Common myeloid progenitor, CD34-positive (primary cell): Measurements from ENCODE around the gene MT1X.
A peak's percentile ranks its signal among the peaks of the same experiment; 100 is the strongest.

Source experiments
- CTCF ChIA-PET: fragments of 350-600 bp; sonication (Branson Sonifier 250); formaldehyde crosslinking; loops from one replicate; lab custom pipeline; 2021; ENCODE audit warnings: antibody characterized with exemption; lab: Charles Lee
- POLR2A ChIA-PET: fragments of 350-600 bp; sonication (Branson Sonifier 250); formaldehyde crosslinking; loops from one replicate; lab custom pipeline; 2021; ENCODE audit warnings: antibody characterized with exemption; lab: Charles Lee
- DNase-seq, 3 donors: peaks; one replicate each; pipeline versions ENCODE4 v3.0.0 to v3.0.0-alpha.2; 2013
- H3K27ac ChIP-seq, 2 experiments: 1 replicate in 1 of 2; 2 replicates in 1 of 2; pipeline ENCODE4 v1.7.0; 2013; ENCODE audit warnings: inconsistent platforms in 2 of 2, low read length in 2 of 2, mild to moderate bottlenecking in 2 of 2, low read depth in 1 of 2, moderate library complexity in 1 of 2; ENCODE audit not compliant: severe bottlenecking in 2 of 2, insufficient read depth in 1 of 2, poor library complexity in 1 of 2
- H3K27me3 ChIP-seq, 5 experiments: replicated peaks in 2 of 5; 1 replicate in 3 of 5; 2 replicates in 2 of 5; pipeline versions ENCODE4 v1.6.1 to v1.7.0; 2013; ENCODE audit warnings: low read length in 4 of 5, mild to moderate bottlenecking in 2 of 5, moderate library complexity in 2 of 5, inconsistent platforms in 1 of 5; ENCODE audit not compliant: insufficient read depth in 5 of 5, control insufficient read depth in 4 of 5
- H3K36me3 ChIP-seq, 4 experiments: 1 replicate in 2 of 4; 2 replicates in 2 of 4; pipeline versions ENCODE4 v1.6.1 to v1.7.0; 2013; ENCODE audit warnings: low read length in 3 of 4, control low read depth in 1 of 4, mild to moderate bottlenecking in 1 of 4; ENCODE audit not compliant: control insufficient read depth in 4 of 4, insufficient read depth in 4 of 4
- H3K4me1 ChIP-seq, 4 experiments: 1 replicate in 3 of 4; 2 replicates in 1 of 4; pipeline versions ENCODE4 v1.6.1 to v1.7.1; 2013; ENCODE audit warnings: low read length in 3 of 4, mild to moderate bottlenecking in 3 of 4, control low read depth in 1 of 4, inconsistent platforms in 1 of 4, moderate library complexity in 1 of 4; ENCODE audit not compliant: control insufficient read depth in 4 of 4, insufficient read depth in 4 of 4; ENCODE audit errors: control extremely low read depth in 1 of 4
- H3K4me3 ChIP-seq, 7 experiments: 1 replicate in 4 of 7; 2 replicates in 3 of 7; pipeline versions ENCODE4 v1.5.1 to v1.7.0; 2013; ENCODE audit warnings: mild to moderate bottlenecking in 7 of 7, low read length in 6 of 7, moderate library complexity in 6 of 7, inconsistent platforms in 2 of 7, low read depth in 2 of 7, control low read depth in 1 of 7; ENCODE audit not compliant: insufficient read depth in 4 of 7, control insufficient read depth in 1 of 7; ENCODE audit errors: extremely low read depth in 1 of 7
- H3K9me3 ChIP-seq, 5 experiments: 1 replicate in 4 of 5; 2 replicates in 1 of 5; pipeline versions ENCODE4 v1.6.1 to v1.7.1; 2013; ENCODE audit warnings: low read length in 4 of 5, mild to moderate bottlenecking in 2 of 5, inconsistent platforms in 1 of 5, low read depth in 1 of 5, moderate library complexity in 1 of 5; ENCODE audit not compliant: control insufficient read depth in 4 of 5, insufficient read depth in 2 of 5; ENCODE audit errors: control extremely low read depth in 1 of 5
- WGBS: methylation state at CpG from one replicate; pipeline ENCODE4 v1.1.5; 2013; ENCODE audit not compliant: insufficient coverage; 5-methylcytosine and 5-hydroxymethylcytosine counted together

Gene MT1X

DNA sequence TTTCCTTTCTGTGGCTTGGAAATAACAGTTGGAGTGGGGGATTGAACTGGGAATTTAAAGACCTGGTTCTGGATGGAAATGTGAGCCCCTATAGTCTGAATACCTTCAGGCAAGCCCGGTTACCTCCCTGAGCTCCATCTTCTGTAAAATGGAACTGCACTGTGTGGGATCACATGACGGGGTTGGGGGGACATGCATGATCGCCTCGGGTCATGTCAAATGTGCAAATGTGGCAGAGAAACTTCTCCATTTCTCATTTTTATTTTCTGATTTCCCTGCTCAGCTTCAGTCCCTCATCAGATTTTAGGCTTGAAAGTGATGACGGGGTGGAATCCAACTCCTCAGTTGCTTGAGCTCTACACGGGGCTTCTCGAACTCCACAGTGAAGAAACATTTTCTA, 29.1 kb upstream of the MT1X start:
- 83% methylated on average over 2 of the region's 7 CpGs for WGBS
- POLR2A ChIA-PET: interaction anchor here (0.6 kb wide), 1 partner anchor 15 kb away, joined by 4 read pairs; the partner anchor contains the start of gene MT1A
- CTCF ChIA-PET: interaction anchor here (0.9 to 1.4 kb wide), 3 partner anchors 9 to 17 kb away, joined by 3 to 4 read pairs (median 4); no protein-coding TSS in a partner anchor

DNA sequence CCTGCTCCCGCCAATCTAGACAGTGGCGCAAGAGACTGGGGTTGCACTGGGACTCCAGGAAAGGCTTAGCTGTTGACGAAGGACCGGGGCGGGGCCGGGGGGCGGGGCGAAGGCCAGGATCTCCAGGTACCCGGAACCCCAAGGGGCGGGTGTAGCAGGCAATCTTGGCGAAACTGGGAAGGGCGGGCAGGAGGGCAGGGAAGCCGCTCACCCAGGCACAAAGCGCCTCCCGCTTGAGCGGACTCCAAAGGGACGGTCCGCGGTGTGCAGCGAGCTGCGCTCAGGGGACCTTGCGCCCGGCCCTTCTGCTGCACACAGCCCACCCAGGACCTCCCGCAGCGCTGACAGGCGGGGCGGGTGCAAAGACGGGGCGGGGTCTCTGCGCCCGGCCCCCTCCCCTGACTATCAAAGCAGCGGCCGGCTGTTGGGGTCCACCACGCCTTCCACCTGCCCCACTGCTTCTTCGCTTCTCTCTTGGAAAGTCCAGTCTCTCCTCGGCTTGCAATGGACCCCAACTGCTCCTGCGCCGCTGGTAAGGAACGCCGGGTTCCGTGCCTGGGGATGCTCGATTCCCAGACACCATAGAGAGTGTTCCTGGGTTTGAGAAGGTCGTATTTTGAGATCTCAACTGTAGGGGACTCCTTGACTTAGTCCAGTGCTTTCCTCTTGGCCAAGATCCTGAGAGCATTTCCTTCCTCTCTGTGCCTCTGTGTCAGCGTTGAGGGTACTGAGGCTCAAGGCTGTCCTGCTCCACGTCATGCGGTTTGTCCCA, 24.5 kb upstream of the MT1X start, which contains the start of gene MT1F:
Gene MT1F, plus strand, starts transcription at position 405 of the 772 bp plus-strand sequence. Its CDS starts 100 bp downstream, at position 505.
- Histone ChIP-seq H3K27ac (no peak within 1 kb of the TSS), H3K4me3 (peak within 1 kb of the TSS; percentile 34 to 89 (median 69))
- CTCF ChIA-PET: interaction anchor here (0.9 to 1.6 kb wide), 2 partner anchors 12 to 45 kb away, joined by 4 read pairs; no protein-coding TSS in a partner anchor

More for the DNA sequence above, 29.1 kb upstream of the MT1X start:
- Histone ChIP-seq H3K27me3 (peaks cover 0 to 48% (median 35%) of the 10 kb centered on the region in 5 experiments), H3K4me3 (no peak overlapping the region), H3K27ac (no peak overlapping the region), H3K36me3 (no peaks in the 10 kb centered on the region), H3K9me3 (no peaks in the 10 kb centered on the region), H3K4me1 (peaks cover 0 to 11% (median 9%) of the 10 kb centered on the region in 4 experiments)
- no peak for DNase-seq

DNA sequence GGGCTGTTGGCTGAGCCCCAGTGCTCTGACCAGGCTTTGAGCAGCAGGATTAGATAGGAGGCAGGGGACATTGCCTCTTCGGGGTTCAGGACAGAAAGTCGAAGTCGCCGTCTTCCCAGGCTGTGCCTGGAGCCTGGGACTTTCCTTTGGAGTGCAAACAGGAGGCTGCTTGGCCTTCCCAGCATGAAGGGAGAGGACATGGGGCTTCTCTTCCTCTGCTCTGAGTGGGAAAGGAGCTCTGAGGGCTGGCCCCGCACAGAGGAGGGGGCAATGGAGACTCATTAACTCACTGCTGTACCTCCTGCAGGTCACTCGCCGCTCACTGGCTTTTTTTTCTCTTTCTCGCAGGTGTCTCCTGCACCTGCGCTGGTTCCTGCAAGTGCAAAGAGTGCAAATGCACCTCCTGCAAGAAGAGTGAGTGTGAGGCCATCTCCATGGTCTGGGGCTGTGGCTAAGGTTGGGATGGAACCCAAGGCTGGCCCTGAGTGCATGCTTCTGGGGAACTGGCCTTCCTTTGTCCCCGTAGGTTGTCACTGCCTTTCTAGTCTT, 23.9 kb upstream of the MT1X start:
- H3K27ac ChIP-seq: no peak overlapping the region
- peak overlapping the region in 6 of 7 experiments; percentile 2 to 89 (median 70) for H3K4me3 ChIP-seq
- ChIA-PET CTCF (interaction anchor here (1.6 kb wide), 1 partner anchor 12 kb away, joined by 4 read pairs; no protein-coding TSS in a partner anchor), POLR2A (no interaction called here)
- no peaks in the 10 kb centered on the region for H3K9me3 ChIP-seq
- DNase-seq: no peak
- peaks cover 3 to 67% (median 43%) of the 10 kb centered on the region in 5 experiments for H3K27me3 ChIP-seq
- WGBS: 18% methylated on average over 5 of the region's 10 CpGs
- H3K4me1 ChIP-seq: peaks cover 0 to 24% (median 16%) of the 10 kb centered on the region in 4 experiments
- H3K36me3 ChIP-seq: no peaks in the 10 kb centered on the region

More for the DNA sequence above, 24.5 kb upstream of the MT1X start, which contains the start of gene MT1F:
- H3K27me3 ChIP-seq: peaks cover 2 to 66% (median 43%) of the 10 kb centered on the region in 5 experiments
- no peaks in the 10 kb centered on the region for H3K9me3 ChIP-seq
- peaks cover 0 to 19% (median 14%) of the 10 kb centered on the region in 4 experiments for H3K4me1 ChIP-seq
- peak; percentile 55 to 67 (median 65) for DNase-seq
- under 1% methylated on average over 37 of the region's 46 CpGs for WGBS
- H3K36me3 ChIP-seq: no peaks in the 10 kb centered on the region
- POLR2A ChIA-PET: no interaction called here

DNA sequence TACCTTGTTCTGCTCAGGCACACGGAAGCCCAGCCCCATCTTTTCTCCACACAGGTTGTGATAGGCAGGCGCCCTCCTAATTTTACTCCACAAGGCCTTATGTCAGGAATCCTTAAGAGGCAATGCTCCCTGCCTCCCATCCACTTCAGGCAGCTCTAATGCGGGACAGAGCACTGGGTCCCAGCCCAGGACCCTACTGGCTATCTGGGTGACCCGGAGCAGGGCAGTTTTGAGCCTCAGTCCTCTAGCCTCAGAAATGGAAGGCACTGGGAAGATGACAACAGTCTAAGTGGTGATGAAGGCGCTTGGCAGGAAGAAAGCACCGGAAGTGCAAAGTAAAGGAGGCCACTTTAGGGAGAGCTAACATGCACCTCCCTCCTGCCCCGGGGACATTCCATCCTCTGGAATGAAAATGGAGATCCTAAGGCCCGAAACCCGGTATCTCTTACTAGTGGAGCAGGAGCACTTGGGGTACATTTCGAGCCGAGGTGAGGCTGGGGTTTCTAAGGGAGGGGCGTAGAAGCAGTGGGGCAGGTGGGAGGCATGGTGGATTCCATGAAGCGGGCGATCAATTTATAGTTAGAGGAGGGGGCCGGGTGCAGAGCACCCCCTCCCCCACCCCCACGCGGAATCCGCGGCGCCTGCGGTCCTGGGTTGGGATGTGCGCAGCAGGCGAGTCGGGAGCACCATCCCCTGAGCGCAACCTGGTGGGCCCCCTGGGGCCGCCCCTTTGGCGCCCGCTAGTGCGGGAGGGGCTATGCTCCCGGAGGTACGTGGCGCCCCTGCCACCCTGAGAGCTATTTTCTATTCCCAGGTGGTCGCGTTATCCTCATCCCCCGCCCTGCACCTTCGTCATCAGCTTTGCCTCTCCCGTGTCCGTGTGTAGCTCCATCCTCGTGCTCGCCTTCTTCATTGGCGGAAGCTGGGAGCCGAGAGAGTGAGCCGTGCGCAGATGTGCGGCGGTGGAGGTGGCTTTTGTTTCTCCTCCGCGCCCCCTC, 19.6 kb upstream of the MT1X start:
- WGBS: 21% methylated on average over 30 of the region's 48 CpGs
- DNase-seq: peak in 2 of 3 donors; percentile 33 to 43
- CTCF ChIA-PET: interaction anchor here (0.7 kb wide), 1 partner anchor 14 kb away, joined by 3 read pairs; no protein-coding TSS in a partner anchor
- Histone ChIP-seq H3K36me3 (no peaks in the 10 kb centered on the region), H3K9me3 (no peaks in the 10 kb centered on the region), H3K27me3 (peaks cover 13 to 97% (median 48%) of the 10 kb centered on the region in 5 experiments), H3K27ac (no peak overlapping the region), H3K4me3 (peak overlapping the region in 2 of 7 experiments; percentile 25 to 38), H3K4me1 (peaks cover 0 to 23% (median 12%) of the 10 kb centered on the region in 4 experiments)
- POLR2A ChIA-PET: no interaction called here

DNA sequence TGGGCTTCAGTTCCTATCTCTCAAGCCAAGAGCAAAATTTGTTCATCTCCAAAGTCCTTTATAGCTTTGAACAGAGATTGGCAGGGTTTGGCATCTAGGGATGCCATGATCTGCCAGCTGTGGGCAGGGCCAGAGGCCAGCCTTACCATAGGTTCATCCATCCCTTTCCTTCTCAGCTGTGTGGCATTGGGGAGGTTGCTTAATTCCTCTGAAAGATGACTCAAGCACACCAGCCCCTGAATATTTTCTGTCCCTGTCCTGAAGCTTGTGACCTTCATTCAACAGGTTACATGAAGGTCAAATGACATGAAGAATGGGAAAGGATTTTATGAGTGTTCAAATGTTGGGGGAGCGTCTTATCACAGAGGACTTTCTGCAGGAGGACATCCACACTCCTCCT, 17.8 kb upstream of the MT1X start:
- POLR2A ChIA-PET: interaction anchor here (0.6 kb wide), 1 partner anchor 91 kb away, joined by 3 read pairs; no protein-coding TSS in a partner anchor
- no peak for DNase-seq
- WGBS: no CpG with 5 or more reads among the region's 1 CpG
- H3K9me3 ChIP-seq: no peaks in the 10 kb centered on the region
- peaks cover 13 to 99% (median 62%) of the 10 kb centered on the region in 5 experiments for H3K27me3 ChIP-seq
- no peak overlapping the region for H3K27ac ChIP-seq
- no peak overlapping the region for H3K4me3 ChIP-seq
- CTCF ChIA-PET: no interaction called here
- H3K4me1 ChIP-seq: peaks cover 0 to 21% (median 10%) of the 10 kb centered on the region in 4 experiments
- H3K36me3 ChIP-seq: no peaks in the 10 kb centered on the region
